H1 (cell line): ENCODE results near the gene DDX41. TPM values are rescaled to one million over a fixed set of nuclear protein-coding genes. Genes with fewer than 3 reads are reported as not detected.

Source experiments
- BCL11A ChIP-seq, 2 experiments: IDR thresholded peaks; one replicate each; pipeline ENCODE4 v1.6.1; 2011; ENCODE audit warnings: low read depth in 2 of 2, low read length in 2 of 2, mild to moderate bottlenecking in 2 of 2
- CEBPB ChIP-seq: IDR thresholded peaks from 2 replicates; pipeline ENCODE4 v1.6.1; 2012; ENCODE audit warnings: low read depth, low read length
- CREB1 ChIP-seq: IDR thresholded peaks from 2 replicates; pipeline ENCODE4 v1.6.1; 2012; ENCODE audit warnings: inconsistent platforms
- KDM5A ChIP-seq: fragments of 200-600 bp; IDR thresholded peaks from 2 replicates; pipeline ENCODE4 v1.7.1; 2012; ENCODE audit warnings: mild to moderate bottlenecking, low read length, inconsistent platforms, mixed read lengths
- MAFK ChIP-seq: IDR thresholded peaks from 2 replicates; pipeline ENCODE4 v1.6.1; 2012; ENCODE audit warnings: low read depth, mild to moderate bottlenecking, improper control_type of control experiment, low read length
- SAP30 ChIP-seq: fragments of 300-600 bp; sonication (generic); IDR thresholded peaks from 2 replicates; pipeline ENCODE4 v1.7.1; 2012; ENCODE audit warnings: low read length, moderate library complexity, mild to moderate bottlenecking, inconsistent platforms; ENCODE audit not compliant: insufficient read depth, insufficient replicate concordance
- SP1 ChIP-seq: IDR thresholded peaks from 2 replicates; pipeline ENCODE4 v1.6.1; 2011; ENCODE audit warnings: low read depth, low read length
- YY1 ChIP-seq: IDR thresholded peaks from 2 replicates; pipeline ENCODE4 v1.6.1; 2011; ENCODE audit warnings: low read depth, mild to moderate bottlenecking, low read length
- polyA plus RNA-seq, 7 experiments: library from polyadenylated mRNA; depleted of rRNA in 3 of 7; stranded (reverse) in 5 of 7; unstranded in 2 of 7; fragments of >200 nt in 5 of 7; fragments of 200-250 nt in 2 of 7; gene quantifications; 1 replicate in 5 of 7; 2 replicates in 1 of 7; 4 replicates in 1 of 7; pipeline versions ENCODE4 v1.2.1 to v1.2.3, GENCODE V29; 2011 to 2013; ENCODE audit warnings: missing spikeins in 2 of 7, mixed read lengths in 2 of 7
- total RNA-seq: library from RNA; stranded (reverse); fragmentation: NEBNext Ultra II Directional; extraction: Animal tissue kit (Norgen Biotek cat#: 25700); gene quantifications from 2 replicates; pipeline ENCODE4 v1.2.1, GENCODE V29; 2021
- TF ChIP-seq, protein P1 (sequence below): fragments of 300-600 bp; sonication (generic); IDR thresholded peaks from 2 replicates; pipeline ENCODE4 v1.7.1; 2012; ENCODE audit warnings: low read length, moderate library complexity, mild to moderate bottlenecking, inconsistent platforms; ENCODE audit not compliant: insufficient replicate concordance

The DDX41 gene
- total and polyA plus RNA-seq, 2 of the 8 experiments (the other 6 are each of a cell fraction or from before 2014, with no cell fraction given) = 102 to 135 TPM

- TF ChIP-seq YY1 (no peak), MAFK (no peak), CEBPB (peak; percentile 99), SAP30 (no peak), BCL11A (IDR thresholded peaks at IDR 0.05; ENCODE audit: low read depth in 2 of 2, low read length in 2 of 2) (no peak), SP1 (no peak), CREB1 (no peak), KDM5A (no peak)
- TF ChIP-seq, protein P1, sequence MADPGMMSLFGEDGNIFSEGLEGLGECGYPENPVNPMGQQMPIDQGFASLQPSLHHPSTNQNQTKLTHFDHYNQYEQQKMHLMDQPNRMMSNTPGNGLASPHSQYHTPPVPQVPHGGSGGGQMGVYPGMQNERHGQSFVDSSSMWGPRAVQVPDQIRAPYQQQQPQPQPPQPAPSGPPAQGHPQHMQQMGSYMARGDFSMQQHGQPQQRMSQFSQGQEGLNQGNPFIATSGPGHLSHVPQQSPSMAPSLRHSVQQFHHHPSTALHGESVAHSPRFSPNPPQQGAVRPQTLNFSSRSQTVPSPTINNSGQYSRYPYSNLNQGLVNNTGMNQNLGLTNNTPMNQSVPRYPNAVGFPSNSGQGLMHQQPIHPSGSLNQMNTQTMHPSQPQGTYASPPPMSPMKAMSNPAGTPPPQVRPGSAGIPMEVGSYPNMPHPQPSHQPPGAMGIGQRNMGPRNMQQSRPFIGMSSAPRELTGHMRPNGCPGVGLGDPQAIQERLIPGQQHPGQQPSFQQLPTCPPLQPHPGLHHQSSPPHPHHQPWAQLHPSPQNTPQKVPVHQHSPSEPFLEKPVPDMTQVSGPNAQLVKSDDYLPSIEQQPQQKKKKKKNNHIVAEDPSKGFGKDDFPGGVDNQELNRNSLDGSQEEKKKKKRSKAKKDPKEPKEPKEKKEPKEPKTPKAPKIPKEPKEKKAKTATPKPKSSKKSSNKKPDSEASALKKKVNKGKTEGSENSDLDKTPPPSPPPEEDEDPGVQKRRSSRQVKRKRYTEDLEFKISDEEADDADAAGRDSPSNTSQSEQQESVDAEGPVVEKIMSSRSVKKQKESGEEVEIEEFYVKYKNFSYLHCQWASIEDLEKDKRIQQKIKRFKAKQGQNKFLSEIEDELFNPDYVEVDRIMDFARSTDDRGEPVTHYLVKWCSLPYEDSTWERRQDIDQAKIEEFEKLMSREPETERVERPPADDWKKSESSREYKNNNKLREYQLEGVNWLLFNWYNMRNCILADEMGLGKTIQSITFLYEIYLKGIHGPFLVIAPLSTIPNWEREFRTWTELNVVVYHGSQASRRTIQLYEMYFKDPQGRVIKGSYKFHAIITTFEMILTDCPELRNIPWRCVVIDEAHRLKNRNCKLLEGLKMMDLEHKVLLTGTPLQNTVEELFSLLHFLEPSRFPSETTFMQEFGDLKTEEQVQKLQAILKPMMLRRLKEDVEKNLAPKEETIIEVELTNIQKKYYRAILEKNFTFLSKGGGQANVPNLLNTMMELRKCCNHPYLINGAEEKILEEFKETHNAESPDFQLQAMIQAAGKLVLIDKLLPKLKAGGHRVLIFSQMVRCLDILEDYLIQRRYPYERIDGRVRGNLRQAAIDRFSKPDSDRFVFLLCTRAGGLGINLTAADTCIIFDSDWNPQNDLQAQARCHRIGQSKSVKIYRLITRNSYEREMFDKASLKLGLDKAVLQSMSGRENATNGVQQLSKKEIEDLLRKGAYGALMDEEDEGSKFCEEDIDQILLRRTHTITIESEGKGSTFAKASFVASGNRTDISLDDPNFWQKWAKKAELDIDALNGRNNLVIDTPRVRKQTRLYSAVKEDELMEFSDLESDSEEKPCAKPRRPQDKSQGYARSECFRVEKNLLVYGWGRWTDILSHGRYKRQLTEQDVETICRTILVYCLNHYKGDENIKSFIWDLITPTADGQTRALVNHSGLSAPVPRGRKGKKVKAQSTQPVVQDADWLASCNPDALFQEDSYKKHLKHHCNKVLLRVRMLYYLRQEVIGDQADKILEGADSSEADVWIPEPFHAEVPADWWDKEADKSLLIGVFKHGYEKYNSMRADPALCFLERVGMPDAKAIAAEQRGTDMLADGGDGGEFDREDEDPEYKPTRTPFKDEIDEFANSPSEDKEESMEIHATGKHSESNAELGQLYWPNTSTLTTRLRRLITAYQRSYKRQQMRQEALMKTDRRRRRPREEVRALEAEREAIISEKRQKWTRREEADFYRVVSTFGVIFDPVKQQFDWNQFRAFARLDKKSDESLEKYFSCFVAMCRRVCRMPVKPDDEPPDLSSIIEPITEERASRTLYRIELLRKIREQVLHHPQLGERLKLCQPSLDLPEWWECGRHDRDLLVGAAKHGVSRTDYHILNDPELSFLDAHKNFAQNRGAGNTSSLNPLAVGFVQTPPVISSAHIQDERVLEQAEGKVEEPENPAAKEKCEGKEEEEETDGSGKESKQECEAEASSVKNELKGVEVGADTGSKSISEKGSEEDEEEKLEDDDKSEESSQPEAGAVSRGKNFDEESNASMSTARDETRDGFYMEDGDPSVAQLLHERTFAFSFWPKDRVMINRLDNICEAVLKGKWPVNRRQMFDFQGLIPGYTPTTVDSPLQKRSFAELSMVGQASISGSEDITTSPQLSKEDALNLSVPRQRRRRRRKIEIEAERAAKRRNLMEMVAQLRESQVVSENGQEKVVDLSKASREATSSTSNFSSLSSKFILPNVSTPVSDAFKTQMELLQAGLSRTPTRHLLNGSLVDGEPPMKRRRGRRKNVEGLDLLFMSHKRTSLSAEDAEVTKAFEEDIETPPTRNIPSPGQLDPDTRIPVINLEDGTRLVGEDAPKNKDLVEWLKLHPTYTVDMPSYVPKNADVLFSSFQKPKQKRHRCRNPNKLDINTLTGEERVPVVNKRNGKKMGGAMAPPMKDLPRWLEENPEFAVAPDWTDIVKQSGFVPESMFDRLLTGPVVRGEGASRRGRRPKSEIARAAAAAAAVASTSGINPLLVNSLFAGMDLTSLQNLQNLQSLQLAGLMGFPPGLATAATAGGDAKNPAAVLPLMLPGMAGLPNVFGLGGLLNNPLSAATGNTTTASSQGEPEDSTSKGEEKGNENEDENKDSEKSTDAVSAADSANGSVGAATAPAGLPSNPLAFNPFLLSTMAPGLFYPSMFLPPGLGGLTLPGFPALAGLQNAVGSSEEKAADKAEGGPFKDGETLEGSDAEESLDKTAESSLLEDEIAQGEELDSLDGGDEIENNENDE = no peak
These were observed 18.6 kb downstream of the DDX41 start (continued) for GRCh38 chr5:177498013-177498787.
